Uterus (tissue), 2 donors: Measurements from ENCODE around the gene VARS1.

ENCODE experiments used
- POLR2A ChIP-seq, 2 donors: fragments of 450-650 bp; IDR thresholded peaks; one replicate each; pipeline ENCODE4 v1.6.1; 2016; ENCODE audit warnings: antibody characterized with exemption in 2 of 2, mild to moderate bottlenecking in 1 of 2, moderate library complexity in 1 of 2
- TF ChIP-seq, protein P1 (sequence below), 4 experiments: fragments of 200-600 bp in 2 of 4; fragments of 450-650 bp in 2 of 4; sonication (generic) in 2 of 4; IDR thresholded peaks; one replicate each; pipeline ENCODE4 v1.5.1; 2016 to 2019; ENCODE audit warnings: antibody characterized with exemption in 4 of 4, mild to moderate bottlenecking in 2 of 4, moderate library complexity in 1 of 4

DNA sequence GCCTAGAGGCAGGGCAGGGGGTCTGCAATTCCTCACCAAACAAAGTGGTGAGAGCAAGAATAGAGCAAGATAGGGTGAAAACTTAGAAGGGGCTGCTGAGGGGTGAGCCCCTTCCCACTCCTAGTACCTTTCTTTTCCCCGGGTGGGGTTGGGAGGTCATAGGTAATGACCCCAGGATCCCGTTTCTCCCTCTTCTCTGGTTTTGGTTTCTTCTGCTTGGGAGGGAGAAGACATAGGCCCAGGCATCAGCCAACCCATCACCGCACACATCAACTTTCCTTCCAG, 3.5 kb downstream of the VARS1 start:
- TF ChIP-seq, protein P1, sequence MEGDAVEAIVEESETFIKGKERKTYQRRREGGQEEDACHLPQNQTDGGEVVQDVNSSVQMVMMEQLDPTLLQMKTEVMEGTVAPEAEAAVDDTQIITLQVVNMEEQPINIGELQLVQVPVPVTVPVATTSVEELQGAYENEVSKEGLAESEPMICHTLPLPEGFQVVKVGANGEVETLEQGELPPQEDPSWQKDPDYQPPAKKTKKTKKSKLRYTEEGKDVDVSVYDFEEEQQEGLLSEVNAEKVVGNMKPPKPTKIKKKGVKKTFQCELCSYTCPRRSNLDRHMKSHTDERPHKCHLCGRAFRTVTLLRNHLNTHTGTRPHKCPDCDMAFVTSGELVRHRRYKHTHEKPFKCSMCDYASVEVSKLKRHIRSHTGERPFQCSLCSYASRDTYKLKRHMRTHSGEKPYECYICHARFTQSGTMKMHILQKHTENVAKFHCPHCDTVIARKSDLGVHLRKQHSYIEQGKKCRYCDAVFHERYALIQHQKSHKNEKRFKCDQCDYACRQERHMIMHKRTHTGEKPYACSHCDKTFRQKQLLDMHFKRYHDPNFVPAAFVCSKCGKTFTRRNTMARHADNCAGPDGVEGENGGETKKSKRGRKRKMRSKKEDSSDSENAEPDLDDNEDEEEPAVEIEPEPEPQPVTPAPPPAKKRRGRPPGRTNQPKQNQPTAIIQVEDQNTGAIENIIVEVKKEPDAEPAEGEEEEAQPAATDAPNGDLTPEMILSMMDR (IDR thresholded peaks at IDR 0.05): no peak
- TF ChIP-seq POLR2A (IDR thresholded peaks at IDR 0.05): no peak
